GM23338 (cell line): ENCODE results near the gene FTCD. TPM values are rescaled to one million over a fixed set of nuclear protein-coding genes. Genes with fewer than 3 reads are reported as not detected.

ENCODE experiments used
- ATAC-seq: fragments of 200-7000 bp; cut with Tn5 transposase; 3 replicates; pipeline ENCODE4 v1.9.1; 2020
- DNase-seq: peaks from one replicate; pipeline ENCODE4 v3.0.0-alpha.2; 2015; ENCODE audit warnings: low spot score
- H2AFZ ChIP-seq: fragments of 200-600 bp; sonication (generic); 2 replicates; pipeline ENCODE4 v1.8.0; 2016; ENCODE audit warnings: antibody characterized with exemption, mild to moderate bottlenecking, moderate library complexity
- H3F3A ChIP-seq: fragments of 200-600 bp; sonication (generic); replicated peaks from 2 replicates; pipeline ENCODE4 v1.8.0; 2017; ENCODE audit warnings: antibody characterized with exemption, mixed run types, low read depth
- H3K27ac ChIP-seq: fragments of 200-600 bp; sonication (generic); 2 replicates; pipeline ENCODE4 v1.6.1; 2016; ENCODE audit warnings: low read depth
- H3K27me3 ChIP-seq: fragments of 200-600 bp; sonication (generic); 2 replicates; pipeline ENCODE4 v1.8.0; 2016; ENCODE audit warnings: mild to moderate bottlenecking, mixed run types, moderate library complexity; ENCODE audit not compliant: insufficient read depth
- H3K36me3 ChIP-seq: fragments of 200-600 bp; sonication (generic); 2 replicates; pipeline ENCODE4 v1.8.0; 2016; ENCODE audit warnings: mild to moderate bottlenecking; ENCODE audit not compliant: insufficient read depth
- H3K4me1 ChIP-seq: fragments of 200-600 bp; sonication (generic); 2 replicates; pipeline ENCODE4 v1.8.0; 2016; ENCODE audit warnings: mild to moderate bottlenecking, moderate library complexity; ENCODE audit not compliant: insufficient read depth
- H3K4me2 ChIP-seq: fragments of 200-600 bp; sonication (generic); 2 replicates; pipeline ENCODE4 v1.7.1; 2017; ENCODE audit warnings: mixed run types
- H3K4me3 ChIP-seq: fragments of 200-600 bp; sonication (generic); 2 replicates; pipeline ENCODE4 v1.6.1; 2016; ENCODE audit warnings: mixed run types
- H3K79me2 ChIP-seq: fragments of 200-600 bp; sonication (generic); replicated peaks from 2 replicates; pipeline ENCODE4 v1.8.0; 2017; ENCODE audit warnings: mild to moderate bottlenecking; ENCODE audit not compliant: insufficient read depth
- H3K9me2 ChIP-seq: fragments of 200-600 bp; sonication (generic); 2 replicates; pipeline ENCODE4 v1.8.0; 2017; ENCODE audit not compliant: insufficient read depth
- H4K20me1 ChIP-seq: fragments of 200-600 bp; sonication (generic); replicated peaks from 2 replicates; pipeline ENCODE4 v1.8.0; 2017; ENCODE audit warnings: mild to moderate bottlenecking; ENCODE audit not compliant: insufficient read depth
- H3K27ac Mint-ChIP-seq: 2 replicates; pipeline ENCODE4 v1.8.0; 2020; ENCODE audit warnings: inconsistent platforms, mild to moderate bottlenecking, moderate library complexity, mixed read lengths
- H3K27me3 Mint-ChIP-seq: 3 replicates; pipeline ENCODE4 v1.8.0; 2022; ENCODE audit warnings: low read depth, mild to moderate bottlenecking, moderate library complexity, mixed read lengths, inconsistent platforms; ENCODE audit not compliant: insufficient read depth, poor library complexity
- H3K36me3 Mint-ChIP-seq: 3 replicates; pipeline ENCODE4 v1.8.0; 2021; ENCODE audit warnings: low read depth, mild to moderate bottlenecking, inconsistent platforms, moderate library complexity, mixed read lengths
- H3K4me1 Mint-ChIP-seq: 3 replicates; pipeline ENCODE4 v1.8.0; 2020; ENCODE audit warnings: mild to moderate bottlenecking, inconsistent platforms, mixed read lengths
- H3K4me3 Mint-ChIP-seq: 3 replicates; pipeline ENCODE4 v1.8.0; 2021; ENCODE audit warnings: moderate library complexity, mild to moderate bottlenecking, inconsistent platforms, mixed read lengths
- H3K9me3 Mint-ChIP-seq: 3 replicates; pipeline ENCODE4 v1.8.0; 2020; ENCODE audit warnings: moderate library complexity, mild to moderate bottlenecking, inconsistent platforms, mixed read lengths
- CREB1 ChIP-seq: fragments of 250-450 bp; sonication (Bioruptor Pico); IDR thresholded peaks from 2 replicates; pipeline ENCODE4 v1.5.0; 2020; ENCODE audit warnings: low read depth, mild to moderate bottlenecking, moderate library complexity
- ETS1 ChIP-seq: IDR thresholded peaks from 2 replicates; pipeline ENCODE4 v1.6.1; 2016; ENCODE audit warnings: antibody characterized with exemption
- EZH2 ChIP-seq: fragments of 200-600 bp; sonication (generic); IDR thresholded peaks from one replicate; pipeline ENCODE4 v1.8.0; 2017; ENCODE audit warnings: antibody characterized with exemption, mild to moderate bottlenecking, low read depth; ENCODE audit not compliant: unreplicated experiment
- EZH2phosphoT487 ChIP-seq: fragments of 200-600 bp; sonication (generic); IDR thresholded peaks from one replicate; pipeline ENCODE4 v1.8.1; 2018; ENCODE audit warnings: antibody characterized with exemption; ENCODE audit not compliant: unreplicated experiment
- JUNB ChIP-seq: IDR thresholded peaks from one replicate; pipeline ENCODE4 v1.6.1; 2016; ENCODE audit warnings: antibody characterized with exemption; ENCODE audit not compliant: unreplicated experiment
- NANOG ChIP-seq: IDR thresholded peaks from 2 replicates; pipeline ENCODE4 v1.6.1; 2016; ENCODE audit warnings: antibody characterized with exemption, borderline replicate concordance
- POLR2AphosphoS5 ChIP-seq: IDR thresholded peaks from 2 replicates; pipeline ENCODE4 v1.6.1; 2016; ENCODE audit warnings: antibody characterized with exemption, low read depth
- STAT1 ChIP-seq: IDR thresholded peaks from one replicate; pipeline ENCODE4 v1.6.1; 2016; ENCODE audit warnings: antibody characterized with exemption; ENCODE audit not compliant: unreplicated experiment
- ZNF114 ChIP-seq: fragments of 250-450 bp; sonication (Bioruptor Pico); IDR thresholded peaks from 2 replicates; pipeline ENCODE4 v1.5.0; 2020; ENCODE audit warnings: mild to moderate bottlenecking, moderate library complexity
- ZNF331 ChIP-seq: fragments of 250-450 bp; sonication (Bioruptor Pico); IDR thresholded peaks from 2 replicates; pipeline ENCODE4 v1.5.0; 2020; ENCODE audit warnings: low read depth, mild to moderate bottlenecking, moderate library complexity
- polyA plus RNA-seq: library from polyadenylated mRNA; unstranded; fragments of >200 nt; fragmentation: Nextera tagmentation; extraction: Ambion mirVana; gene quantifications from 2 replicates; pipeline ENCODE4 v1.2.1, GENCODE V29; 2016
- total RNA-seq: library from RNA; depleted of rRNA; stranded (reverse); fragments of >200 nt; shearing (Covaris generic); gene quantifications from 2 replicates; pipeline ENCODE4 v1.2.3, GENCODE V29; 2014
- TF ChIP-seq, protein P1 (sequence below), 2 experiments: fragments of 200-600 bp in 1 of 2; sonication (generic) in 1 of 2; conservative IDR thresholded peaks; 2 replicates each; pipeline versions ENCODE4 v1.5.1 to v1.6.1; 2016 to 2017; ENCODE audit warnings: antibody characterized with exemption in 2 of 2, low read depth in 2 of 2, mild to moderate bottlenecking in 2 of 2, moderate library complexity in 1 of 2
- TF ChIP-seq, protein P2 (sequence below): IDR thresholded peaks from one replicate; pipeline ENCODE4 v1.6.1; 2018; ENCODE audit warnings: antibody characterized with exemption; ENCODE audit not compliant: unreplicated experiment
- TF ChIP-seq, protein P3 (sequence below): fragments of 250-450 bp; sonication (Bioruptor Pico); IDR thresholded peaks from 2 replicates; pipeline ENCODE4 v1.5.0; 2020; ENCODE audit warnings: mild to moderate bottlenecking, moderate library complexity

The FTCD gene
- total and polyA plus RNA-seq, 2 experiments from 2014 or later, result 0.90 to 2.3 TPM

GRCh38 chr21:46087641-46088040 is 67.7 kb downstream of the FTCD start:
- H3K4me2 ChIP-seq, result no peak overlapping the region
- ATAC-seq (no peak), DNase-seq (no peak)
- H3K36me3 ChIP-seq, result no peaks in the 10 kb centered on the region
- H4K20me1 ChIP-seq, result no peaks in the 10 kb centered on the region
- H3F3A ChIP-seq, result no peaks in the 10 kb centered on the region
- Mint-ChIP-seq H3K4me3 (no peak overlapping the region), H3K36me3 (peaks cover 25% of the 10 kb centered on the region), H3K9me3 (peaks cover 38% of the 10 kb centered on the region), H3K27me3 (peaks cover 9% of the 10 kb centered on the region), H3K4me1 (no peaks in the 10 kb centered on the region), H3K27ac (no peak overlapping the region)
- no peak overlapping the region for H3K27ac ChIP-seq
- no peak overlapping the region for H2AFZ ChIP-seq
- no peak overlapping the region for H3K4me3 ChIP-seq
- no peaks in the 10 kb centered on the region for H3K79me2 ChIP-seq
- TF ChIP-seq EZH2phosphoT487 (no peak), ZNF331 (CRISPR knock-in tag) (no peak), ETS1 (no peak), JUNB (no peak), STAT1 (no peak), CREB1 (no peak), EZH2 (no peak), POLR2AphosphoS5 (no peak), NANOG (no peak), ZNF114 (CRISPR knock-in tag) (no peak)
- TF ChIP-seq, protein P1, sequence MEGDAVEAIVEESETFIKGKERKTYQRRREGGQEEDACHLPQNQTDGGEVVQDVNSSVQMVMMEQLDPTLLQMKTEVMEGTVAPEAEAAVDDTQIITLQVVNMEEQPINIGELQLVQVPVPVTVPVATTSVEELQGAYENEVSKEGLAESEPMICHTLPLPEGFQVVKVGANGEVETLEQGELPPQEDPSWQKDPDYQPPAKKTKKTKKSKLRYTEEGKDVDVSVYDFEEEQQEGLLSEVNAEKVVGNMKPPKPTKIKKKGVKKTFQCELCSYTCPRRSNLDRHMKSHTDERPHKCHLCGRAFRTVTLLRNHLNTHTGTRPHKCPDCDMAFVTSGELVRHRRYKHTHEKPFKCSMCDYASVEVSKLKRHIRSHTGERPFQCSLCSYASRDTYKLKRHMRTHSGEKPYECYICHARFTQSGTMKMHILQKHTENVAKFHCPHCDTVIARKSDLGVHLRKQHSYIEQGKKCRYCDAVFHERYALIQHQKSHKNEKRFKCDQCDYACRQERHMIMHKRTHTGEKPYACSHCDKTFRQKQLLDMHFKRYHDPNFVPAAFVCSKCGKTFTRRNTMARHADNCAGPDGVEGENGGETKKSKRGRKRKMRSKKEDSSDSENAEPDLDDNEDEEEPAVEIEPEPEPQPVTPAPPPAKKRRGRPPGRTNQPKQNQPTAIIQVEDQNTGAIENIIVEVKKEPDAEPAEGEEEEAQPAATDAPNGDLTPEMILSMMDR (conservative IDR thresholded peaks at IDR 0.05; ENCODE audit: low read depth in 2 of 2), result no peak
- TF ChIP-seq, protein P2, sequence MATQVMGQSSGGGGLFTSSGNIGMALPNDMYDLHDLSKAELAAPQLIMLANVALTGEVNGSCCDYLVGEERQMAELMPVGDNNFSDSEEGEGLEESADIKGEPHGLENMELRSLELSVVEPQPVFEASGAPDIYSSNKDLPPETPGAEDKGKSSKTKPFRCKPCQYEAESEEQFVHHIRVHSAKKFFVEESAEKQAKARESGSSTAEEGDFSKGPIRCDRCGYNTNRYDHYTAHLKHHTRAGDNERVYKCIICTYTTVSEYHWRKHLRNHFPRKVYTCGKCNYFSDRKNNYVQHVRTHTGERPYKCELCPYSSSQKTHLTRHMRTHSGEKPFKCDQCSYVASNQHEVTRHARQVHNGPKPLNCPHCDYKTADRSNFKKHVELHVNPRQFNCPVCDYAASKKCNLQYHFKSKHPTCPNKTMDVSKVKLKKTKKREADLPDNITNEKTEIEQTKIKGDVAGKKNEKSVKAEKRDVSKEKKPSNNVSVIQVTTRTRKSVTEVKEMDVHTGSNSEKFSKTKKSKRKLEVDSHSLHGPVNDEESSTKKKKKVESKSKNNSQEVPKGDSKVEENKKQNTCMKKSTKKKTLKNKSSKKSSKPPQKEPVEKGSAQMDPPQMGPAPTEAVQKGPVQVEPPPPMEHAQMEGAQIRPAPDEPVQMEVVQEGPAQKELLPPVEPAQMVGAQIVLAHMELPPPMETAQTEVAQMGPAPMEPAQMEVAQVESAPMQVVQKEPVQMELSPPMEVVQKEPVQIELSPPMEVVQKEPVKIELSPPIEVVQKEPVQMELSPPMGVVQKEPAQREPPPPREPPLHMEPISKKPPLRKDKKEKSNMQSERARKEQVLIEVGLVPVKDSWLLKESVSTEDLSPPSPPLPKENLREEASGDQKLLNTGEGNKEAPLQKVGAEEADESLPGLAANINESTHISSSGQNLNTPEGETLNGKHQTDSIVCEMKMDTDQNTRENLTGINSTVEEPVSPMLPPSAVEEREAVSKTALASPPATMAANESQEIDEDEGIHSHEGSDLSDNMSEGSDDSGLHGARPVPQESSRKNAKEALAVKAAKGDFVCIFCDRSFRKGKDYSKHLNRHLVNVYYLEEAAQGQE, result no peak
- TF ChIP-seq, protein P3, sequence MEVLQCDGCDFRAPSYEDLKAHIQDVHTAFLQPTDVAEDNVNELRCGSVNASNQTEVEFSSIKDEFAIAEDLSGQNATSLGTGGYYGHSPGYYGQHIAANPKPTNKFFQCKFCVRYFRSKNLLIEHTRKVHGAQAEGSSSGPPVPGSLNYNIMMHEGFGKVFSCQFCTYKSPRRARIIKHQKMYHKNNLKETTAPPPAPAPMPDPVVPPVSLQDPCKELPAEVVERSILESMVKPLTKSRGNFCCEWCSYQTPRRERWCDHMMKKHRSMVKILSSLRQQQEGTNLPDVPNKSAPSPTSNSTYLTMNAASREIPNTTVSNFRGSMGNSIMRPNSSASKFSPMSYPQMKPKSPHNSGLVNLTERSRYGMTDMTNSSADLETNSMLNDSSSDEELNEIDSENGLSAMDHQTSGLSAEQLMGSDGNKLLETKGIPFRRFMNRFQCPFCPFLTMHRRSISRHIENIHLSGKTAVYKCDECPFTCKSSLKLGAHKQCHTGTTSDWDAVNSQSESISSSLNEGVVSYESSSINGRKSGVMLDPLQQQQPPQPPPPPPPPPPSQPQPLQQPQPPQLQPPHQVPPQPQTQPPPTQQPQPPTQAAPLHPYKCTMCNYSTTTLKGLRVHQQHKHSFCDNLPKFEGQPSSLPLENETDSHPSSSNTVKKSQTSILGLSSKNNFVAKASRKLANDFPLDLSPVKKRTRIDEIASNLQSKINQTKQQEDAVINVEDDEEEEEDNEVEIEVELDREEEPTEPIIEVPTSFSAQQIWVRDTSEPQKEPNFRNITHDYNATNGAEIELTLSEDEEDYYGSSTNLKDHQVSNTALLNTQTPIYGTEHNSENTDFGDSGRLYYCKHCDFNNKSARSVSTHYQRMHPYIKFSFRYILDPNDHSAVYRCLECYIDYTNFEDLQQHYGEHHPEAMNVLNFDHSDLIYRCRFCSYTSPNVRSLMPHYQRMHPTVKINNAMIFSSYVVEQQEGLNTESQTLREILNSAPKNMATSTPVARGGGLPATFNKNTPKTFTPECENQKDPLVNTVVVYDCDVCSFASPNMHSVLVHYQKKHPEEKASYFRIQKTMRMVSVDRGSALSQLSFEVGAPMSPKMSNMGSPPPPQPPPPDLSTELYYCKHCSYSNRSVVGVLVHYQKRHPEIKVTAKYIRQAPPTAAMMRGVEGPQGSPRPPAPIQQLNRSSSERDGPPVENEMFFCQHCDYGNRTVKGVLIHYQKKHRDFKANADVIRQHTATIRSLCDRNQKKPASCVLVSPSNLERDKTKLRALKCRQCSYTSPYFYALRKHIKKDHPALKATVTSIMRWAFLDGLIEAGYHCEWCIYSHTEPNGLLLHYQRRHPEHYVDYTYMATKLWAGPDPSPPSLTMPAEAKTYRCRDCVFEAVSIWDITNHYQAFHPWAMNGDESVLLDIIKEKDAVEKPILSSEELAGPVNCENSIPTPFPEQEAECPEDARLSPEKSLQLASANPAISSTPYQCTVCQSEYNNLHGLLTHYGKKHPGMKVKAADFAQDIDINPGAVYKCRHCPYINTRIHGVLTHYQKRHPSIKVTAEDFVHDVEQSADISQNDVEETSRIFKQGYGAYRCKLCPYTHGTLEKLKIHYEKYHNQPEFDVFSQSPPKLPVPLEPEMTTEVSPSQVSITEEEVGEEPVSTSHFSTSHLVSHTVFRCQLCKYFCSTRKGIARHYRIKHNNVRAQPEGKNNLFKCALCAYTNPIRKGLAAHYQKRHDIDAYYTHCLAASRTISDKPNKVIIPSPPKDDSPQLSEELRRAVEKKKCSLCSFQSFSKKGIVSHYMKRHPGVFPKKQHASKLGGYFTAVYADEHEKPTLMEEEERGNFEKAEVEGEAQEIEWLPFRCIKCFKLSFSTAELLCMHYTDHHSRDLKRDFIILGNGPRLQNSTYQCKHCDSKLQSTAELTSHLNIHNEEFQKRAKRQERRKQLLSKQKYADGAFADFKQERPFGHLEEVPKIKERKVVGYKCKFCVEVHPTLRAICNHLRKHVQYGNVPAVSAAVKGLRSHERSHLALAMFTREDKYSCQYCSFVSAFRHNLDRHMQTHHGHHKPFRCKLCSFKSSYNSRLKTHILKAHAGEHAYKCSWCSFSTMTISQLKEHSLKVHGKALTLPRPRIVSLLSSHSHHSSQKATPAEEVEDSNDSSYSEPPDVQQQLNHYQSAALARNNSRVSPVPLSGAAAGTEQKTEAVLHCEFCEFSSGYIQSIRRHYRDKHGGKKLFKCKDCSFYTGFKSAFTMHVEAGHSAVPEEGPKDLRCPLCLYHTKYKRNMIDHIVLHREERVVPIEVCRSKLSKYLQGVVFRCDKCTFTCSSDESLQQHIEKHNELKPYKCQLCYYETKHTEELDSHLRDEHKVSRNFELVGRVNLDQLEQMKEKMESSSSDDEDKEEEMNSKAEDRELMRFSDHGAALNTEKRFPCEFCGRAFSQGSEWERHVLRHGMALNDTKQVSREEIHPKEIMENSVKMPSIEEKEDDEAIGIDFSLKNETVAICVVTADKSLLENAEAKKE (CRISPR knock-in tag), result no peak
- H3K4me1 ChIP-seq, result no peaks in the 10 kb centered on the region
- H3K9me2 ChIP-seq, result 0 out of 2 replicates have a peak, but pooled peaks cover 2% of the 10 kb centered on the region
- H3K27me3 ChIP-seq, result no peaks in the 10 kb centered on the region
